NCI-H774 (cell line): ENCODE data around the gene RHO.
"Not testable (repeated sequence)": the region's sequence is repeated elsewhere in the genome, so short reads cannot be mapped to it uniquely, and the experiment has no call there.

Experiments used
- DNase-seq: peaks from one replicate; lab custom pipeline; 2025; lab: John Stamatoyannopoulos, UW

The RHO gene

DNA sequence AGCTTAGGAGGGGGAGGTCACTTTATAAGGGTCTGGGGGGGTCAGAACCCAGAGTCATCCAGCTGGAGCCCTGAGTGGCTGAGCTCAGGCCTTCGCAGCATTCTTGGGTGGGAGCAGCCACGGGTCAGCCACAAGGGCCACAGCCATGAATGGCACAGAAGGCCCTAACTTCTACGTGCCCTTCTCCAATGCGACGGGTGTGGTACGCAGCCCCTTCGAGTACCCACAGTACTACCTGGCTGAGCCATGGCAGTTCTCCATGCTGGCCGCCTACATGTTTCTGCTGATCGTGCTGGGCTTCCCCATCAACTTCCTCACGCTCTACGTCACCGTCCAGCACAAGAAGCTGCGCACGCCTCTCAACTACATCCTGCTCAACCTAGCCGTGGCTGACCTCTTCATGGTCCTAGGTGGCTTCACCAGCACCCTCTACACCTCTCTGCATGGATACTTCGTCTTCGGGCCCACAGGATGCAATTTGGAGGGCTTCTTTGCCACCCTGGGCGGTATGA is at the start of gene RHO:
Gene RHO (plus strand): TSS at position 51 of the 512 bp plus-strand sequence. CDS start 95 bp downstream, at position 146.
- DNase-seq: no peak

DNA sequence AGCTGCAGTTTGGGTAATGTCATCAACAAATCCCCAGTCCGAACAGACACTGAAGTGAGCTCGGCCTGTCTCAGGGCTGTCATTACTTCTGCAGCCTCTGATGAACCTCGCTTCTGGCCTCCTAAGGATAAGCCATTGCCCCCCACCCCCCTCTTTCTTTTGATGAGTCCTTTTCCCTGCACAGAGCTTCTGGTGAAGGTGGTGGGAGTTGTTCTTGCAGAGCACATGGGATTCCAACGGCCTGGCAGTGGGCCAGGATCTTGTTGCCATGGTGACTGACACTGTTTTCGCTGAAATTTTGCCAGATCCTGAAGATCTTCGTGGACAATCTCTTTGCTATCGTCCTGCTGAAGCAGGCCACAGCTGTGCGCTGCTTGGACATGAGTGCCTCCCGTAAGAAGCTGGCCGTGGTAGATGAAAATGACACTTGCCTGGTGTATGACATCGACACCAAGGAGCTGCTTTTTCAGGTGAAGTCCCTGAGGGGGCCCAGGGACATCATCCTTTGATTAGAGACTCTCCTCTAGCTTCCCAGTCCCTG is 47.1 kb upstream of the RHO start:
- DNase-seq: not testable (repeated sequence)

DNA sequence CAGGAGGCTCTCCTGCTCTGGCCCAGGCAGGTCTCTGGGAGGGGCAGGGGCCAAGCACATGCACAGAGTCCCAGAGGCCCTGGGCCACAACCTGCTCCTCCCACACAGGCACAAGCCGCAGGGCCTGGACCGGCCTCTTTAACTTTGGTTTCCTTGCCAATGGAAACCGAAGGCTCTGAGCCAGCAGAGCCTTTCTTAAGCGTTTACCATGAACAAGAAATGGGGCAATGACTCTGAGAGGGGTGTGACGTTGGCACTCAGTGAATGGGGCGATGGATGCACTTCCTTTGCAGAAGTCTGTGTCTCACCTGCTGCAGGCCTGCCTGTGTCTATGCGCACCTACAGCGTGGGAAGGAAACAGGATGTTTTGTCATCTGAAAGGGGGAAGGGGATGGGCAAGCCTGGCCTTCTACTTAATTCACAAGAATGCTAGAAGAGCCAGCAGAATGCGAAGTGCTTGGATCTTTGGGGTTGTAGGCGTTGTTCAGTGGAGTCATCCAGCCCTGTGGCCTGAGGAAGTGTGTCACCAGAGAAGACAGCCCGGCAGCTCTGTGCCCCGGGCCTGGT is 46.6 kb upstream of the RHO start:
- DNase-seq: no peak

DNA sequence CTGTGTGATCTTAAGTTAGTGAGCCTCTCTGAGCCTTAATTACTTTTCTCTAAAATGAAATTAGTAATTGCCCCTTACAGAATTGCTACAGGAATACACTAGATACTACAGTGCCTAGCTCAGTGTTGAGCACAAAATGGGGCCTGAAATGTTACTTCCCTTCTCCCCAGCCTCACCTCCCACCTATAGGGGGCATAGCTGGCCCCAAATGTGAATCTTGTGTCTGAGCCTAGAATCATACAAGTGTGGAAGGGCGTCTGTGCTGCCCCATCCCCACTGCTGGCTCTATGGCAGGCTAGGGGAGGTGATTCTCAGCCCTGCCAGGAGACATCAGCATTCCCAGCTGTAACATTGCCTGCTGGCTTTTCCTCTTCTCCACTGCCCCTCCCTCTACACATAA is 45.7 kb upstream of the RHO start:
- no peak for DNase-seq

DNA sequence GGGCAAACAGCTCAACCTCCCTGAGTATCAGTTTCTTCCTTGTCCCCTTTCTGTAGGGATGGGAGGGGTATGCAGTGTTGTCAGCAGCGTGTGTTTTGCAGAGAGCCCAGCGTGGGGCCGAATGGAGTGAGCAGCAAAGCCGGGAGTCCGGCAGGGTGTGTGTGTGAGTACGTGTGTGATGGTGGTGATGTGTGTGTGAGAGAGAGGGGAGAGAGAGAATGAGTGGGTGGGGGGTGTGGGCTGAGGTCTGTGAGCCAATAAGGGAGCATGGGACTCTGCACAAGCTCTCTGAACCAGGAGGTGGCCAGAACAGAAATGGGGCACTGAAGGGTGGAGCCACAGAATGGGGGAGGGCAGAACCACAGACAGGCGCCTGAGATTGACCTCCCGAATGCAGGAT is 44.6 kb upstream of the RHO start:
- no peak for DNase-seq

DNA sequence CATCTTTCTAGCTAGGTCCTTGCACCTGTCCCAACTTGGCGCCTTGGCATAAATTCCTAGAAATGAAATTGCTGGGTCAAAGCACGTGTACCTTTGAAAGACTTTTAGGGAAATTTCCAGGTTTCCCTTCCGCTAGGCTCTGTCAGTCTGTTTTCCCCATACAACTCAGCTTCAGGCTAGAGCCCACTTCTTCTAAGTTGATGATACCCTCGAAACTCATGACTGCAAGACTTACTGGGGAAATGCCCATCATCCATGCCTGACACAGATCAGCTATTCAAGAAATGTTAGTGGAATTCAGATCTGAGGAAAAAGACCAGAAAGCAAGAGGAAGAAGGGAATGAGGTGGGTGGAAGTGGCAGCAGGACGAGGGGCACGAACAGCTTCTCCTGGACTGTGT is 43.3 kb upstream of the RHO start:
- not testable (repeated sequence) for DNase-seq

DNA sequence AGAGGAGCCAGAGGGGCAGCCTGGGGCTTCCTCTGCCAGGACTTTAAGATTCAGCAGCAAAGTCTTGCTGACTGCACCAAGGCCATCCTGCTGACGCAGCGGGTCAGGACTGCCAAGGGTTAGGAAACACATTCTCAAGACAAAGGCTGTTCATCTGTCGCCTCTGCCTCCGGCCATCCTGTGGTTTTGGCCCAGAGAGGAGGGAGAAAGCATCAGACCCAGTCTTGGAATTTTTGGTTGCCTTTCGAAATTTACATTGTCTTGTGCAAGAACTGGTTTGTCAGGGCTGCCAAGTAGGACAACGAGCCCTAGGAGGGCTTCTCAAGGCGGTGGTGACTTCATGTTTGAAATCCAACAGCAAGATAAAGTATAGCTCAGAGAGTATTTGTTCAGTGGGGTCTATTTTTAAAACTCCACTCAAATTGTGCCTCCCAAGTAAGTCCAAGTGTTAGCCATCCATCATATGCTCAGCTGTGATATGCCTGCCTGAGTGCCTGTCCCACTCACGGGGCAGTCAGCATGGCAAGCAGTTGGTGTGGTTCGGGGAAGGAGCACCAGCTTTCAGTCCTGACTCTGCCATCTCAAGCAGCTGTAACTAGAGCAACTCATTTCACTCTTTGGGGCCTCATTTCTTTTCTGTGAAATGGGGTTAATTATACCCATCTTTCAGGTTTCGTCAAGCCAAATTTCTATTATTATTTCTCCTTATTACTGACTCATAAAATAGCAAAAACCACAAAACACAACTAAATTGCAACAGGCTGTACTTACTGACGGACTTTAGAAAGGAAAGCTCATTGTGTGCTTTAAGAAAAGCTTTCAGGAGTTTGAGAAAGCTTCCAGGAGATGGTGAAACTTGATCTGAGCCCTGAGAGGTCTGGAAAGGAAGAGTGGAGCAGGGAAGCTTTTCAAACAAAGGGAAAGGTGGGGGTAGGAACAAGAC is 42.4 kb upstream of the RHO start:
- no peak for DNase-seq

DNA sequence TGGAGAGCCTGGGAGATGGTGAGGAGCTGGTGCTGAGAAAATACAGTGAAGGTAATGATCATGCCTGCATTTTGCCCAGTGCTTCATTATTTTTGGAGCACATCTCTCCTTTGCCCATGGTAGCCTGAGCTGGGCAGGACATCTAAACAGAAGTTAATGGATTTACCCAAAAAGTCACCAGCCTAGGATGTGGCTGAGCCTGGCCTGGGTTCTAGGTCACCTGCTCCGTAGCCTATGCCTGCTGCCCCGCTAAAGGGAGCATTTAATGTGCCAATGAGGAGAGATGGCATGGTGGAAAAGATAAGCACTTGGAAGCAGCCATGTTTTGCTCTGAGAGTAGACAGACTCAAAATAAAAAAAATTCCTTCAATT is 41.8 kb upstream of the RHO start:
- DNase-seq: no peak

DNA sequence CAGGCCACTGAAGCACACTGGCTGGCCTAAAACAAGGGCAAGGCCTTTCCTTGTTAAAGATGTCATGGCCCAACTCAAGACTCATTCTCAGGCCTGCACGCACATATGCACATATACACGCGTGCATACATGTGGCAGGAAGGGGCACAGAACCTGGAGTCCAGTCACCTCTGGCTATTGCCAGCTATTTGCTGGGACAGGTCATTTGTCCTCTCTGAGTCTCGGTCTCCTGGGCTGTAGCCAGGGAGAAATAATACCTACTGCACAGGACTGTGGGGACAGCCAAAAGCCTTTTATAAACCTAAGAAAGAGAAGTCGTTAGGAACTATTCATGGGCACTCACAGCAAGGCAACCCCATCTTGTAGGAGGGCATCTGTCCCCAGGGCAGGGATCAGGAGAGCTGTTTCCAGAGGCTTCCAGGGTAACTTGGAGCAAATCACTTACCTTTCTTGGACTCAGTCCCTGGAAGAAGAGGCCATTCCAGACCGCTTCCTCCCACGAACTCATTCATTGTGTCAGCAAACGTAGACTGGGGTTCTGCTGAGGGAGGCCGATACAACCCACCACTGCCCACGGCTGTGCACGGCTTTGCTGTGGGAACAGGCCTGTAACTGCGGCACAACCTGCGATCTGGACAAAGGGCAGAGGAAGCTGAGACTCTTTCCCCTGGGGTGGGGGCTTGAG is 41.1 kb upstream of the RHO start:
- DNase-seq: no peak

DNA sequence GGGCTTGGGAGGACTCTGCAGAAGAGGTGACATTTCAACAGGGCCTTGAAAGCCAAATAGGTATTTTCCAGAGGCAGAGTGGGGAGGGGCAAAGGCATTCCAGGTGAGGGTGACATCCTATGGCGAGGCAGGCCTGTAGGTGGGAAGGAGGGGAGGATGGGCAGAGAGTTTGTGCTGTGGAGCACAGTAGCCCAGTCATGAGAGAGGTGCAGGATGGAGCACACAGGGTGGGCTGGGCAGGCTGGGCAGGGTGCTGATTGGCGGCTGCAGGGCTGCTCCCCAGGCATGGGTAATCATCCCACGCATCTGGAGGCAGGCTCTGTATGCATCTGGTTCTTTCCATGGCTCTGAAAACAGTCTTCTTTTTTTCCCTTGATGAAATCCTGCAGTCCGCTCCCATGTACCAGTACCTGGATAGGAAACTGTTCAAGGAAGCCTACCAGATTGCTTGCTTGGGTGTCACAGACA is 40.5 kb upstream of the RHO start:
- not testable (repeated sequence) for DNase-seq

DNA sequence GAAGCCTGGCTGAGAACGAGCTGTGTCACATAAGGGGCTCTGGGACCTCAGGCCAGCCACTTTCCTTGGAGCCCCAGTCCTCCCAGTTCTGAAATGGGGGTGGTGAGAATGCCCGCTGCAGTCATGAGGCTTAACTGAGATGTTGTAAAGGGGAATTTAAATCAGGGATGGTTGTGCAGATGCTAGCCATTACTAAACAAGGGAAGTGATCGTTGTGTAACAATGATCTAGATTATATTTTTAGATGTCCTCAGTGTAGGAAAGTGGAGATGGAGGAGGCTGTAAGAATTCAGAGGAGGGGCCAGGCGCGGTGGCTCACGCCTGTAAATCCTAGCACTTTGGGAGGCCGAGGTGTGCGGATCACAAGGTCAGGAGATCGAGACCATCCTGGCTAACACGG is 39.2 kb upstream of the RHO start:
- not testable (repeated sequence) for DNase-seq

DNA sequence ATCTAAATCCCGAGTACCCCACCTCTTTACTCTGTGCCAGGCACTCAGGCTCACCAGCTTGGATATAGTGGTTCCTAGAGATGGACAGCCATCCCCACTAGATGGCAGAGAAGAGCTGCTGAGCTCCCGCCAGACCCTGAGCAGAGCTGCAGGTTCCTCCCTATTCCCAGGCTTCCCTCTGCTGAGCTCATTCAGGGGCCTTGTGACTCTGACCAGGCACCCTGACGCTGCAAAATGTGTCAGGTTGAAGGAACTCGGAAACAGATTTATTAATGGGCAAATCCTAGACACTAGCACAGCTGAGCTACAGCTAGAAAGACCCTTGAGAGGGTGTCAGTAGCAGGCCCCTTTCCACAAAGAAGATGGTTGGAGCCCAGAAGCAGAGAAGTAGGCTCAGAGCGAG is 38.2 kb upstream of the RHO start:
- DNase-seq: peak; percentile 61

DNA sequence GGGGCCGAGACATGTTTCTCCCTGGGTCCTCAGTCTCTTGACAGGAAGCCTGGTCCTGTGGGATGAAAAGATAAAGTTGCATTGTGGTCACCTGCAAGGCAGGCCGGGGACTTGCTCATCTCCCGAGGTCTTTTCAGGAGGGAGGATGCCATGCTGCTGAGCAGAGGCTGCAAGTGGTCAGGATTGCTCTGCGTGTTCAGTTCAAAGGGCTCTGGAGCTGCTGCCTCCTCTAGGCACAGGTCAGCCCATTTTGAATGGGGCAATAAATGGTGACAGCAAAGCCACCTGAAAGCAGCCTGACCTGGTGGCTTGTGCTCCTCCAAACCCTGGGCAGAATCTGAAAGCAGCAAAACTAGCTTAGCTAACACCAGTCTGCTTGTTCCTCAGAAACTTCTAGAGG is 37.4 kb upstream of the RHO start:
- not testable (repeated sequence) for DNase-seq

DNA sequence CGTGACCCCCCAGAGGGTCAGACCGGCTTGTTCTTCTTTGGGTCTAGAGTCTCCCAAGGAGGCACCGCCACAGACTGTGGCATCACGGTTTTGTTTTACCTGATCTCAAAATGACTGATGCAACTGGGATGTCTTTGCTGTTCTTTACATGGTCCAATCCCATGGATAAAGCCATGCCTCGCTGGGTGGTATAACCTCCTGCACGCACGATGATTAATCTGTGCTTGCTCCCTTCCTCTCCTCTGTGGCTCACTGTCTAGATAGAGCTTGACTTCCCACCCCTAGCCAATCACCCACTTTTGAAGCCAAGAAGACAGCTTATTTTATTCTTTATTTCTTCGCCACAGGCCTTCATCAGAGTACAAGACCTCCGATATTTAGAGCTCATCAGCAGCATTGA is 36.6 kb upstream of the RHO start:
- DNase-seq: no peak

DNA sequence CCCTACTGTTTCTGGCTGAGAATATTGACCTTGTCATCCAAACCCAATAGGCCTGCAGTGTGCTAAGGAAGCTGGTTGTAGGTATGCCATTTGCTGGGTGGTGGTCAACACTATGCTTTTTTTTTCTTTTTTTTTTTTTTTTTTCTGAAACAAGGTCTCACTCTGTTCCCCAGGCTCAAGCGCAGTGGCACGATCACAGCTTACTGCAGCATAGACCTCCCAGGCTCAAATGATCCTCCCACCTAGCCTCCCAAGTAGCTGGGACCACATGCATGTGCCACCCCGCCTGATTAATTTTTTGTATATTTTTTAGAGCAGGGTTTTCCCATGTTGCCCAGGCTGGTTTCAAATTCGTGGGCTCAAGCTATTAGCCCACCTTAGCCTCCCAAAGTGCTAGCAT is 35.7 kb upstream of the RHO start:
- DNase-seq: no peak

DNA sequence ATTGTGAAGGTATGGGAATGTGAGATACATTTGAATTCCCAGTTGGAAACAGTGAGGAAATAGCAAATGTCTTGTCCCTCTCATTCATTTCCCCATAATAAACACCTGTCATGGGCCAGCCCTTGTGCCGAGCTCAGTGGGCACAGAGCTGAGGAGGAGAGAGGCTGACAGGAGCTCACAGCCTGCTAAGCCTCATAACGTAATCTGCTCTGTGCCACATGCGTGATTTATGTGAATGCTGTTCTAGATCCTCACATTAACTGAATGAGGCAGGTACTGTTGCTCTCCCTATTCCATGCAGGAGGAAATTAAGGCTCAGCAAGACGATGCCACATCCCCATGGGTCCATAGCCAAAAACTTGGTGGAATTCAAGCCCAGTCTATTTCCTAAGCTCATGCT is 35.2 kb upstream of the RHO start:
- DNase-seq: no peak

DNA sequence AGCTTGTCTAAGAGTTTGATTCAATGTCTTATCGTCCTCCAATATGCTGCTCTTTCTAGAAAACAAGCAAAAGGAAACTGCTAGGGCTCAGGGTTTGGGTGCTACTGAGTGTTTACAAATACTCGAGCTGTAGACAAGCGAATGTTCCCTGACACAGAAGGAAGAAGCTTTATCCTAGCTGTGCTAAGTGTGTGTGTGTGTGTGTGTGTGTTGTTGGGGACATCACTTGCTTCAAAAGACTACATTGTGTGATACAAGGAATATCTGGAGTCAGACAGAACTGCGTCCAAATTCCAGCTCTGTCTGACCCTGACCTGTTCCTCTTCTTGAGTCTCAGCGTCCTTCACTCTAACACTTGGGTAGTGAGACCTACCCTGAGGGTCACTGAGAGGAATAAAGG is 33.9 kb upstream of the RHO start:
- DNase-seq: not testable (repeated sequence)

DNA sequence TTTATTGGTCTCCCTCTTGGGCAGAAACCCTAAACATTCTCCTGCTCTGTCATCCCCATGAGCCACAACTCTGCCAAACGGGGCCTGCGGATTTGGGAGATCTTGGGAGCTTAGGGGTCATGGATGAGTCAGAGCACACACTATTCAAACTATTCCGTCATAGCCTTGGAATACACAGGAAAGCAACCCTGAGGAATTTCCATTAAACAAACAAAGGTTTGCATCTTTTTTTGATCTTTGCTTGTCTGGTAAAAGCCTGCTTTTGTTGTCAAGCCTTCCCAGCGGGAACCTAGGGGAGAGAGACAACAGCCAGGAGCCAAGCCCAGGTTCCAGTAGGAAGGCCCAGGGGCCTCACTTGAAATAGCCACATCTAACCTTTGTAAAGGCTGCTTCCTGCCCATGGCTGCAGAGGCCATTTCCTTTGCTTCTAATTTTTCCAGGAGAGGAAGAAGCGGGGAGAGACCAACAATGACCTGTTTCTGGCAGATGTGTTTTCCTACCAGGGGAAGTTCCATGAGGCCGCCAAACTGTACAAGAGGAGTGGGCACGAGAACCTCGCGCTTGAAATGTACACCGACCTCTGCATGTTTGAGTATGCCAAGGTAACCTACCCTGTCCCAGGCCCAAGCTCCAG is 33.3 kb upstream of the RHO start:
- not testable (repeated sequence) for DNase-seq

DNA sequence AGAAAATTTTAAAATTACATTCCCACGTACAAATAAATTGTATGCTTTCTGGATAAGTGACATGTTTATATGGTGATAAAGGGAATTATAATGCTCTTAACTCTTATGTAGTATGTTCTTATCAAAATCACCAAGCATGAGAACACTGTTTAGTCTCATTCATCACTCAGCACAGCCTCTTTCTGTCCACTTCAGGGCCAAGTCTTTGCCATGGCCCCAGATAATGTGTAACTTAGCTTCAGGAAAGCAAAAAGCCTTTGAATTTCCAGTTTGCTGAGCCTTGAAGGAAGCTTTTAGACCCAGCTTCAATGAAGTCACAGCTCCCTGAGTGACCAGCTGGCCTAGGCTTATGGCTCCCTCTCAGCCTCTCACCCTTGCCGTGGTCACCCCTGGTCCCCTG is 30.6 kb upstream of the RHO start:
- DNase-seq: not testable (repeated sequence)

DNA sequence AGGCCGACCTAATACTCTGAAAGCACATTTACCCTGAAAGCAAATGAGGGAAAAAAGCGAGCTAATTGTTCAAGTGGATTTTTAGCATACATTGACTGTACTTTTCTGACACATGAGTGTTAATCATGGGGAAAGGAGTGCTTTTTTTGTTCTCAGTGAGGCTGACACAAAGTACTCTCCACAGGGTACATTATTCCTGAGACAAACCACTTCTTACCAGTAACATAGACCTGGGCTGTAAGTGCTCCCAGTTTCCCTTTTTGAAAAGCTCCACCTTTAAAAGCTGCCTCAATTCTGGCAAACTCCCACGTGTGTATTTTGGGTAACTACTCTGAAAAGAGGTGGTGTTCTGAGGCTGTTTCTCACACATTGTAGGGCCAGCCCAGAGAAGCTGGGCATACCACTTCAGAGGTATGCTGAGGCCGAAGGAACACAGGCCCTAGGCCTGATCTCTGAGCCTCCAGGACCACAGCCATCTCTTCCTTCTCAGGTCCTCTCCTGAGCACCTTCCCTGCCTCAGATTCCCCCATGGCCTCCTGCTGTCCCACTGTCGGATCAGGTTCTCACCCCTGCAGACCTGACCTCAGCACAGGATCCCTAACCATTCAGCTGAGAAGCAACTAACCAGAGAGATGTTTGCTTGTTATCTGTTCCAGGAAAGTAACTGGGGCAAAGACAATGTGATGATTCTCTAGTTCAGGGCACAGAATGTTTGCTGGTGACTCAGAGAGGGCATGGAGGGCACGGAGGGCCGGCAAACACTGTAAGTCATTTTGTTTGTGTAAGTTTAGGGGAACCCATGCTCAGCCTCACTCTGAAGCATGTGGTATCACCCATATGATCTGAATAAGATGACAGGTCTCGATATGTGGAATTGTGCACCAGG is 29.6 kb upstream of the RHO start:
- DNase-seq: not testable (repeated sequence)
